Epithelial cell of esophagus (primary cell): ENCODE data around the gene TAS2R60.

Experiments used
- DNase-seq: peaks from one replicate; pipeline ENCODE4 v3.0.0; 2010; ENCODE audit warnings: low read depth
- H3K4me3 ChIP-seq: 2 replicates; pipeline ENCODE4 v1.5.1; 2011; ENCODE audit warnings: mild to moderate bottlenecking, low read length, control low read depth
- CTCF ChIP-seq: IDR thresholded peaks from 2 replicates; pipeline ENCODE4 v1.5.1; 2011; ENCODE audit warnings: low read depth, mild to moderate bottlenecking, low read length, control low read depth, inconsistent platforms; ENCODE audit not compliant: insufficient read depth; ENCODE audit errors: missing control alignments

TAS2R60 gene

GRCh38 chr7:143406002-143406357 is 37.3 kb upstream of the TAS2R60 start:
- TF ChIP-seq CTCF: no peak
- H3K4me3 ChIP-seq: no peak overlapping the region
- no peak for DNase-seq

GRCh38 chr7:143407287-143408251 is 35.7 kb upstream of the TAS2R60 start:
- peak; percentile 66 for DNase-seq
- no peak for TF ChIP-seq CTCF
- H3K4me3 ChIP-seq: peak overlapping the region; percentile 86

GRCh38 chr7:143408252-143408685 is 35.0 kb upstream of the TAS2R60 start:
- peak overlapping the region; percentile 86 for H3K4me3 ChIP-seq
- no peak for DNase-seq

GRCh38 chr7:143408686-143409561 is 34.3 kb upstream of the TAS2R60 start, which contains the start of gene EPHA1:
EPHA1 (minus strand) TSS chr7:143408856; CDS start chr7:143408805, 51 bp downstream.
- TF ChIP-seq CTCF: peak; percentile 64
- peak; percentile 92 for DNase-seq
- H3K4me3 ChIP-seq: peak within 1 kb of the TSS; percentile 86

More at GRCh38 chr7:143408252-143408685, 35.0 kb upstream of the TAS2R60 start:
- no peak for TF ChIP-seq CTCF

GRCh38 chr7:143410521-143411004 is 32.7 kb upstream of the TAS2R60 start:
- no peak for DNase-seq
- no peak overlapping the region for H3K4me3 ChIP-seq
- TF ChIP-seq CTCF: no peak

- DNase-seq: no peak
- TF ChIP-seq CTCF: no peak
- H3K4me3 ChIP-seq: no peak overlapping the region
Measured at GRCh38 chr7:143411976-143412708, 31.1 kb upstream of the TAS2R60 start.
